Activated T-helper 2 cell treated with anti-CD3 and anti-CD28 coated beads, Interferon-gamma antibody, Interleukin-2, Interleukin-4, amounts not matched to agents 10 μg/mL and 5 μg/mL and 100 μg/mL, durations not matched to agents 14 hours and 24 hours and 36 hours (primary cell): ENCODE measurements around the gene PSMD2. TPM values are rescaled to one million over a fixed set of nuclear protein-coding genes. Genes with fewer than 3 reads are reported as not detected.
"Not testable (repeated sequence)": the region's sequence is repeated elsewhere in the genome, so short reads cannot be mapped to it uniquely, and the experiment has no call there.

Source experiments
- DNase-seq: peaks from one replicate; pipeline ENCODE4 v3.0.0; 2021; ENCODE audit warnings: low spot score
- H3K27ac Mint-ChIP-seq: one replicate; pipeline ENCODE4 v1.8.0; 2021; ENCODE audit warnings: mixed read lengths
- H3K27me3 Mint-ChIP-seq: one replicate; pipeline ENCODE4 v1.8.0; 2021; ENCODE audit warnings: low read depth, mixed read lengths
- H3K36me3 Mint-ChIP-seq: one replicate; pipeline ENCODE4 v1.8.0; 2021; ENCODE audit warnings: low read depth, mixed read lengths
- H3K4me1 Mint-ChIP-seq: one replicate; pipeline ENCODE4 v1.8.0; 2021; ENCODE audit warnings: low read depth, mixed read lengths
- H3K4me3 Mint-ChIP-seq: one replicate; pipeline ENCODE4 v1.8.0; 2021; ENCODE audit warnings: low read depth, mild to moderate bottlenecking, moderate library complexity, mixed read lengths
- H3K9me3 Mint-ChIP-seq: one replicate; pipeline ENCODE4 v1.8.0; 2021; ENCODE audit warnings: mixed read lengths
- intact Hi-C: fragments of 100-400 bp; cut with micrococcal nuclease; formaldehyde crosslinking; loops from one replicate; pipeline ENCODE4 v1.15.1; 2023
- total RNA-seq: library from RNA; stranded (reverse); gene quantifications from 2 replicates; pipeline ENCODE4 v1.2.3, GENCODE V29; 2022

The PSMD2 gene
- total RNA-seq, 1 donor from 2014 or later: 275 TPM

DNA sequence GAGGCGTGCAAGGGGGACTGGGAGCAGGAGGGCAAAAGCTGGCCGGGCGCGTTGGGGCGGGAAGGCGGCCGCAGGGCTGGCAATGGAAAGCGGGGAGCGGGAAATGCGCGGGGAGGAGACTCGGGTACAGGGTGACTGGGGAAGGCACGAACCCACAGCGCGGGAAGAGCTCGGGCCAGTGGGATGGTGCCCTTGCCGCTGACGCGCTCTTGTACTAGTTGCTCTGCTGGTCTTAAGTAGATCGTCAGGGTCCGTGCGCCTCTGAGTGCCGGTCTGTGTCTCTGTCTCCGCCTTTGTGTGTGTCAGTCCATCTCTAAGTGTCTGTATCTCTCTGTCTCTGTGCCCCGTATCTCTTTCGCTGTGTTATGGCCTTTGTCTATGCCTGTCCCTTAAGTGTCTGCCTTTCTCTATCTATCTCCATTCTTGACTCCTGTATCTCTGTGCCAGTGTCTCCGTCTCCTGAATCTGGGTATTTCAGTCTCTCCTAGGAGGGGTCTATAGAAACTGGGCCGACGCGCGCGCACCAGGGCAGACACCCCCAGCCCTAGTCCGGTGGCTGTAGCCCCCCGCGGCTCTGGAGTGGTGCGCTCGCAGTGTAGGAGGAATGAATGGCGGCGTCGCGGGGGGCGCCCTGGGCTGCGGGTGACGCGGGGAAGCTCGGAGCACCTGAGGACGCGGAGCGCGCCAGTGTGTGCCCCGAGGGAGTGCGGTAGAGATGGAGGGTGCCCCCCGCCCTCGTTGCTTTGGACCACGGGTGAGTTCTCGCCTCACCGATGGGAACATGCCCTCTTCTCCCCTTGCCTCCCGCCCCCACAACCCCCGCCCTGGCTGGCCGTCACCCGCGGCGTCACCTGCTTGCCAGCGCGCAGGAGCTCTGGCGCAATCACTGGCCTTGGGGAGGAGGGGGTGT is 36.9 kb upstream of the PSMD2 start:
- no peak for DNase-seq
- peaks cover 44% of the 10 kb centered on the region for H3K27me3 Mint-ChIP-seq
- intact Hi-C loops: loop anchor here (1.0 kb wide), 1 partner anchor 12 kb away; no protein-coding TSS in a partner anchor
- peak overlapping the region; percentile 89 for H3K4me3 Mint-ChIP-seq
- no peaks in the 10 kb centered on the region for H3K9me3 Mint-ChIP-seq
- H3K27ac Mint-ChIP-seq: peak overlapping the region; percentile 6
- peaks cover 9% of the 10 kb centered on the region for H3K36me3 Mint-ChIP-seq
- peaks cover 14% of the 10 kb centered on the region for H3K4me1 Mint-ChIP-seq

DNA sequence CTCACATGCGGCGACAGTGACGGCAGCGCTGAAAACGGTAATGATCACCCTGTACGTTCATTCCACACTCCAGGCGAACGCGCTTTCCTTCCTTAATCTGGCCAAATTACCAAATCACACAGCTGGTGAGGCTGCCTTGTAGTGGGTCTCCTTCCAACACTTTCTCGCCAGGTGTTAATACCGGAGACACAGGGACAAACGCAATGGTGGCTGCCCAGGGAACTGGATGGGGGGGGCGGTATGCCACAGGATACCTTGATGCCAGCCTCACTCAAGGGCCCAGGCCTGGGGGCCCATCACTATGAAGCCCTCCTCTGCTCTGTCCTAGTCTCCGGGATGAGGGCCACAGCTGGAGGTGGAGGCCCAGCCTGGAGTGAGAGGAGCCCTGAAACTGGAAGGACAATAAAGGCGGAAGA is 36.3 kb upstream of the PSMD2 start:
- Mint-ChIP-seq H3K36me3 (peaks cover 9% of the 10 kb centered on the region), H3K27ac (no peak overlapping the region)

DNA sequence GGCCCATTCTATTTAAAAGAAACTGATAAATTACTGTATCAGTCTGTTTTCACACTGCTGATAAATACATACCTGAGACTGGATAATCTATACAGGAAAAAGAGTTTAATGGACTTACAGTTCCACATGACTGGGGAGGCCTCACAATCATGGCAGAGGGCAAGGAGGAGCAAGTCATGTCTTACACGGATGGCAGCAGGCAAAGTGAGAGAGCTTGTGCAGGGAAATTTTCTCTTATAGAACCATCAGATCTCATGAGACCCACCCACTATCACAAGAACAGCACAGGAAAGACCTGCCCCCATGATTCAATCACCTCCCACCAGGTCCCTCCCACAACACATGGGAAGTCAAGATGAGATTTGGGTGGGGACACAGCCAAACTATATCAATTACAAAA is 31.8 kb upstream of the PSMD2 start:
- H3K27me3 Mint-ChIP-seq: peaks cover 32% of the 10 kb centered on the region
- H3K4me1 Mint-ChIP-seq, H3K36me3 Mint-ChIP-seq, H3K4me3 Mint-ChIP-seq, DNase-seq, H3K9me3 Mint-ChIP-seq, intact Hi-C loops, H3K27ac Mint-ChIP-seq: not testable (repeated sequence)

More for the DNA sequence above, 36.3 kb upstream of the PSMD2 start:
- no peak for DNase-seq
- Mint-ChIP-seq H3K4me1 (peaks cover 14% of the 10 kb centered on the region), H3K9me3 (no peaks in the 10 kb centered on the region), H3K27me3 (peaks cover 47% of the 10 kb centered on the region), H3K4me3 (peak overlapping the region; percentile 72)
- intact Hi-C loops: no loop called here

DNA sequence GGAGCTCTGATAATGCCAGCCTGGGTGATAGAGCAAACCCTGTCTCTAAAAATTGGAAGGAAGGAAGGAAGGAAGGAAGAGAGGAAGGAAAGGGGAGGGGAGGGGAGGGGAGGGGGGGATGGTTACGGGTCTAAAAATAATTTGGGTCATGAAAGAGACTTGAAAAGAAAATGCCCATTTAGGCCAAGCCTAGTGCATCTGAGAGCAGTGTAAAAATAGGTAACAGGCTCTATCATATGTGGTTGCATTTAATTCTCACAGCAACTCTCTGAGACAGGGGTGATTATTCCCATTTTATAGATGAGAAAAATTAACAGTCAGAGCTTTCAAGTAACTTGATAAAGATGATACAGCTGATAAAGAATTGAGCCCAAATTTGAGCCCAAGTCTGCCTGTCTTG is 26.8 kb upstream of the PSMD2 start:
- Mint-ChIP-seq H3K4me3 (no peak overlapping the region), H3K4me1 (no peaks in the 10 kb centered on the region), H3K27me3 (peaks cover 35% of the 10 kb centered on the region), H3K36me3 (no peaks in the 10 kb centered on the region), H3K9me3 (no peaks in the 10 kb centered on the region), H3K27ac (no peak overlapping the region)
- intact Hi-C loops: no loop called here
- no peak for DNase-seq

DNA sequence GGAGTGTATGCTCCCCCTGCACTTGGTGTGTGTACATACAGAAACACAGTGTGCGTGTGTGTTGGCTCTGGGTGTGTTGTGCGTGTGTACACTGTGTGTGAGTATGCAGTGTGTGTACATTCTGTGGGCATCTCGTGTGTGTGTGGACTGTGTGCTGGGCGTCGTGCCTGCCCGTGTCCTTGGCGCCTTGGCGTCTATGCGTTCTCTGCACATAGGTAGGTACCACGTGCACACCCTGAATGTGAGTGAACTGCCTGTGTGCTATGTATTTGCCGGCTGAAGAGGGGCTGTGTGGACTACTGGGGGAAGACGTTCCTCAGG is 23.7 kb upstream of the PSMD2 start:
- Mint-ChIP-seq H3K4me1 (no peaks in the 10 kb centered on the region), H3K36me3 (no peaks in the 10 kb centered on the region), H3K9me3 (no peaks in the 10 kb centered on the region), H3K27me3 (peaks cover 48% of the 10 kb centered on the region), H3K27ac (no peak overlapping the region), H3K4me3 (no peak overlapping the region)
- DNase-seq: no peak
- intact Hi-C loops: no loop called here

DNA sequence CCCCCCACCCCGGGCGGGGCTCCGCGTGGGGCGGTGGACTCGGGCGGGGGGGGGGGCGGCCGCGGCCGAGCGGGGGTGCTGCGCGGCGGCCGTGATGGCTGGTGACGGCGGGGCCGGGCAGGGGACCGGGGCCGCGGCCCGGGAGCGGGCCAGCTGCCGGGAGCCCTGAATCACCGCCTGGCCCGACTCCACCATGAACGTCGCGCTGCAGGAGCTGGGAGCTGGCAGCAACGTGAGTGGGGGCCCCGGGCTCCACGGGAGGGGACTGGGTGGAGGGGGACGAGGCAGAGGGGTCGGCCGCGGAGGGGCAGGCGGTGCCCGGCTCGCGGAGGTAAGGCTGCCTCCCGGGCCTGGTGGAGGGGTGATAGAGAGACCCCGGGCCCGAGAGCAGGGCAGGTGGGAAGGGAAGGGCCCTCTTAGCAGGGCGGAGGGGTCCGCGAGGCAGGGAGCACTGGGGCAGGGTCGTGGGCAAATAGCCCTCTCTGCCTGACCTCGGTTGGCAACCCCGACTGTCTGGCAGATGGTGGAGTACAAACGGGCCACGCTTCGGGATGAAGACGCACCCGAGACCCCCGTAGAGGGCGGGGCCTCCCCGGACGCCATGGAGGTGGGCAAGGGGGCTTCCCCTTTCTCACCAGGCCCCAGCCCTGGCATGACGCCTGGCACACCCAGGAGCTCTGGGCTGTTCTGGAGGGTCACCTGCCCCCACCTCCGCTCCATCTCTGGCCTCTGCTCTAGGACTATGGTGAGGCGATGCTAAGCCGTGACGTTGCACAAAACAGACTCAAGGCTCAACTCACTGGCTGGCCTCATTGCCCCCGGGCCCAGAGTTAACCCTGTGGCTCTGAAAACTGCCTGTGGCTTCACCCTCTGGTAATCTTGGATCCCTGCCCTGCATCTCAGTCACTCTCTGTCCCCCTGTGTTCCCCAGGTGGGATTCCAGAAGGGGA is 22.8 kb upstream of the PSMD2 start, which contains the start of gene ECE2:
Gene ECE2, plus strand, starts transcription at position 62 of the 950 bp plus-strand sequence. Its CDS starts 132 bp downstream, at position 194.
- H3K27me3 Mint-ChIP-seq: peaks cover 48% of the 10 kb centered on the region
- no peaks in the 10 kb centered on the region for H3K36me3 Mint-ChIP-seq
- H3K4me1 Mint-ChIP-seq: no peaks in the 10 kb centered on the region
- DNase-seq: no peak
- intact Hi-C loops: no loop called here
- H3K9me3 Mint-ChIP-seq: no peaks in the 10 kb centered on the region
- H3K4me3 Mint-ChIP-seq: no peak within 1 kb of the TSS
- H3K27ac Mint-ChIP-seq: no peak within 1 kb of the TSS

DNA sequence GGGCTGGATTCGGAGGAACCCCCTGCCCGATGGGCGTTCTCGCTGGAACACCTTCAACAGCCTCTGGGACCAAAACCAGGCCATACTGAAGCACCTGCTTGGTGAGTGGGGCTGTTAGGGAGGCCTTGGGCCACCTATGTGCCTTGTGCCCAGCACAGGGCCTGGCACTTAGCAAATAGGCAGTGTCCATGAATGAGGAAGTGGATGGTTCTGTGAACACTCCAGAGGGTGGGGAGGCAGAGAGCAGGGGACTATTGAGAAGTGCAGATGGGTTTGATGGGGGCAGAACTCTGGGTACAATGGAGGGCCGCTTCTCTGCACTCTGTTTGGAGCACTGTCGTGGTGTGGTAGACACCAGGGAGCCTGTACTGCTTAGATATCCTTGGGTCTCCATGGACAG is 21.7 kb upstream of the PSMD2 start:
- Mint-ChIP-seq H3K27me3 (peaks cover 40% of the 10 kb centered on the region), H3K36me3 (no peaks in the 10 kb centered on the region), H3K9me3 (no peaks in the 10 kb centered on the region), H3K27ac (no peak overlapping the region), H3K4me3 (no peak overlapping the region), H3K4me1 (no peaks in the 10 kb centered on the region)
- no peak for DNase-seq
- intact Hi-C loops: no loop called here

DNA sequence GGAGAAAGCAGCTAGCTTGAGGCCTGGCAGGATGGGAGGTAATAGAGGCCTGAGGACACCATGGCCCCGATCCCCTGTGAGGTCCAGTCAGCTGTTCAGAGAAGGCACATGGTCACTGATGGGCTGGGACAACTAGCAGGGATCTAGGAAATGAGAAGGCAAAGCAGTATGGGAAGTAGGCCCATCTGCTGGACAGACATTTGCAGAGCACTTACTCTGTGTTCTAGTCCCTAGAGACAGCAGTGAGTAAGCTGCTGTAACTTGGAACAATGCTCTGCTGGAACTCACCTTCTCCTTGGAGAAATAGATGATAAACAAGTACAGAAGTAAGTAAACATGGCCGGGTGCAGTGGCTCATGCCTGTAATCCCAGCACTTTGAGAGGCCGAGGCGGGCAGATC is 16.1 kb upstream of the PSMD2 start:
- peaks cover 20% of the 10 kb centered on the region for H3K27me3 Mint-ChIP-seq
- H3K36me3 Mint-ChIP-seq: no peaks in the 10 kb centered on the region
- no peak for DNase-seq
- no peaks in the 10 kb centered on the region for H3K9me3 Mint-ChIP-seq
- intact Hi-C loops: no loop called here
- H3K27ac Mint-ChIP-seq: no peak overlapping the region
- no peaks in the 10 kb centered on the region for H3K4me1 Mint-ChIP-seq
- no peak overlapping the region for H3K4me3 Mint-ChIP-seq

DNA sequence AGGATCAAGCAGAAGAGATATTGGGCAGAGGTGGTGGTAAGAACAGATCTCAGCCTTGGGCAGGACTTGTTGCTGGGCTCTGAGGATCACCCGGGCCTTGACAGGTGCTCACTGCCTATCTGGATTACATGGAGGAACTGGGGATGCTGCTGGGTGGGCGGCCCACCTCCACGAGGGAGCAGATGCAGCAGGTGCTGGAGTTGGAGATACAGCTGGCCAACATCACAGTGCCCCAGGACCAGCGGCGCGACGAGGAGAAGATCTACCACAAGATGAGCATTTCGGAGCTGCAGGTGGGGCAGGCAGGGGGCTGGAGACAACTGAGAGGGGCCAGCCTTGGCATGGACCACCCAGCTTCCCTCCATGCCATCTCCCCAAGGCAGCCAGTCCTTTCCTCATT is 15.4 kb upstream of the PSMD2 start:
- no peaks in the 10 kb centered on the region for H3K9me3 Mint-ChIP-seq
- H3K27ac Mint-ChIP-seq: no peak overlapping the region
- H3K27me3 Mint-ChIP-seq: peaks cover 19% of the 10 kb centered on the region
- H3K36me3 Mint-ChIP-seq: no peaks in the 10 kb centered on the region
- DNase-seq: no peak
- H3K4me3 Mint-ChIP-seq: no peak overlapping the region
- intact Hi-C loops: no loop called here
- H3K4me1 Mint-ChIP-seq: no peaks in the 10 kb centered on the region

DNA sequence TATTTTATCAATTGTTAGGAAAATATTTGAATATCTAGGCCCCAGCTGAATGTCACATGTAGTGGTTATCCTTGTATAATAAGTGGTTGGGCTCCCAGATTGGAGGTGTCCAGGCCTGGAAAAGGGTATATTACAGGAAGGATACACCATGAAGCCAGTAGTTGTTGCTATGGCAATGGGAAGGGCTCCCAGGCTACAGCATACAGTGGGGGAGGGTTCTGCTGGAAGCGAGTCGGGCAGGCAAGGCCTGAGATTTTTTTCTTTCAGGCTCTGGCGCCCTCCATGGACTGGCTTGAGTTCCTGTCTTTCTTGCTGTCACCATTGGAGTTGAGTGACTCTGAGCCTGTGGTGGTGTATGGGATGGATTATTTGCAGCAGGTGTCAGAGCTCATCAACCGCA is 14.3 kb upstream of the PSMD2 start:
- H3K4me3 Mint-ChIP-seq: no peak overlapping the region
- H3K4me1 Mint-ChIP-seq: no peaks in the 10 kb centered on the region
- H3K27me3 Mint-ChIP-seq: peaks cover 16% of the 10 kb centered on the region
- no peak for DNase-seq
- H3K9me3 Mint-ChIP-seq: no peaks in the 10 kb centered on the region
- H3K27ac Mint-ChIP-seq: no peak overlapping the region
- H3K36me3 Mint-ChIP-seq: no peaks in the 10 kb centered on the region
- intact Hi-C loops: no loop called here

DNA sequence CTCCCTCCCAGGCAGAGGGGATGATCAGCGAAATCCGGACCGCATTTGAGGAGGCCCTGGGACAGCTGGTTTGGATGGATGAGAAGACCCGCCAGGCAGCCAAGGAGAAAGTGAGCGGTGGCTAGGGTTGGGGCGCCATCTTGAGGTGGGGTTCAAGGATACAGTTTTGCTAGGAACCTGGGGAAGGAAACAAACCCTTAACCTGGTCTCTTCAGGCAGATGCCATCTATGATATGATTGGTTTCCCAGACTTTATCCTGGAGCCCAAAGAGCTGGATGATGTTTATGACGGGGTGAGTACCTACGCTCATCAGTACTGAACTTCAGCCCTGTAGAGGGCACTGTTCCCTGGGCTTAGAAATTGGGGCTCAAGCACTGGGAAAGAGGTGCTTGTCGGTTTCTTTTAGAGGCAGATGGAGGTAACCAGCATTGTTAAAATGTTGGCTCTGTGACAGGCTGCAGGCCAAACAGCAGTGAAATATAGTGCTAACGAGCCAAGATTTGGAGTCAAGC is 9.6 kb upstream of the PSMD2 start:
- H3K27ac Mint-ChIP-seq: no peak overlapping the region
- H3K4me3 Mint-ChIP-seq: no peak overlapping the region
- H3K4me1 Mint-ChIP-seq: no peaks in the 10 kb centered on the region
- H3K36me3 Mint-ChIP-seq: no peaks in the 10 kb centered on the region
- H3K9me3 Mint-ChIP-seq: no peaks in the 10 kb centered on the region
- intact Hi-C loops: loop anchor here (1.0 to 2.0 kb wide), 2 partner anchors 63 to 394 kb away; no protein-coding TSS in a partner anchor
- DNase-seq: peak; percentile 43
- H3K27me3 Mint-ChIP-seq: peaks cover 12% of the 10 kb centered on the region

DNA sequence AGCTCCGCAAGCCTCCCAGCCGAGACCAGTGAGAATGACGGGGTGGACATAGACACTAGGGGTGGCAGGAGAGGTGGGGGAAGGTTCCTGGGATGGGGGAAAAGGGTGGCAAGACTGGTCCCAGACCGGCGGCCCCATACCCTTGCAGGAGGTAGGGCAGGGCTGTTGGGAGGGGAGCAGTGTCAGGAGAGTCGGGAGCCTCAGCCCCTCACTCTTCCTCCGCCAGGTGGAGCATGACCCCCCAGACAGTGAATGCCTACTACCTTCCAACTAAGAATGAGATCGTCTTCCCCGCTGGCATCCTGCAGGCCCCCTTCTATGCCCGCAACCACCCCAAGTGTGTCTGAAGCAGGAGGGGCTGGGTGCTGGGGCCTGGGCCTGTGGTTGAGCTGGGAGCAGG is 8.7 kb upstream of the PSMD2 start:
- no peak for DNase-seq
- peaks cover 12% of the 10 kb centered on the region for H3K27me3 Mint-ChIP-seq
- H3K27ac Mint-ChIP-seq: no peak overlapping the region
- no peak overlapping the region for H3K4me3 Mint-ChIP-seq
- no peaks in the 10 kb centered on the region for H3K9me3 Mint-ChIP-seq
- no peaks in the 10 kb centered on the region for H3K36me3 Mint-ChIP-seq
- intact Hi-C loops: no loop called here
- H3K4me1 Mint-ChIP-seq: no peaks in the 10 kb centered on the region
